ENCODE data around the gene FAM200A. TPM values are rescaled to one million over a fixed set of nuclear protein-coding genes. Genes with fewer than 3 reads are reported as not detected.
"Not testable (repeated sequence)": the region's sequence is repeated elsewhere in the genome, so short reads cannot be mapped to it uniquely, and the experiment has no call there.

FAM200A gene
- total and polyA plus RNA-seq, 2 experiments from 2014 or later: 7.7 to 7.9 TPM

DNA sequence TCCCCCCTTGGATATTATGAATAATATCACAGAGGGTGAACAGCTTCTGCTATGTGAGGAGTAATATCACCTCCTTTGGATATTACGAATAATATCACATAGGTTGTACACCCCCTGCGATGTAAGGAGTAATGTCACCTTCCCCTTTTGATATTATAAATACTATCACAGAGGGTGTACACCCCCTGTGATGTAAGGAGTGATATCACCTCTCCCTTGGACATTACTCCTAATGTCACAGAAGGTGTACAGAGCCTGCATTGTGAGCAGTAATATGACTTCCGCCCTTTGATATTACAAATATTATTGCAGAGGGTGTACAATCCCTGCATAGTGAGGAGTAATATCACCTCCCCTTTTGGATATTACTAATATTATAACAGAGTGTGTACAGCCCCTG lies 37.0 kb upstream of the FAM200A start:
- H3F3A ChIP-seq (replicated peaks; ENCODE audit: low read depth): no peaks in the 10 kb centered on the region
- no peaks in the 10 kb centered on the region for H3K27me3 ChIP-seq (ENCODE audit: insufficient read depth)
- Mint-ChIP-seq H3K4me3 (no peak overlapping the region), H3K27me3 (ENCODE audit: insufficient read depth, low read depth, poor library complexity) (no peaks in the 10 kb centered on the region), H3K4me1 (no peaks in the 10 kb centered on the region), H3K27ac (no peak overlapping the region), H3K9me3 (no peaks in the 10 kb centered on the region), H3K36me3 (ENCODE audit: low read depth) (no peaks in the 10 kb centered on the region)
- H3K9me2 ChIP-seq (ENCODE audit: insufficient read depth): no peaks in the 10 kb centered on the region
- TF ChIP-seq NANOG (IDR thresholded peaks at IDR 0.05; ENCODE audit: borderline replicate concordance) (no peak), EZH2 (IDR thresholded peaks at IDR 0.05; ENCODE audit: low read depth, unreplicated experiment) (no peak), EZH2phosphoT487 (IDR thresholded peaks at IDR 0.05; ENCODE audit: unreplicated experiment) (no peak), JUNB (IDR thresholded peaks at IDR 0.05; ENCODE audit: unreplicated experiment) (no peak), STAT1 (IDR thresholded peaks at IDR 0.05; ENCODE audit: unreplicated experiment) (no peak), CTCF (conservative IDR thresholded peaks at IDR 0.05; ENCODE audit: low read depth in 2 of 2) (no peak), ZNF114 (CRISPR knock-in tag; IDR thresholded peaks at IDR 0.05) (no peak), CREB1 (CRISPR knock-in tag; IDR thresholded peaks at IDR 0.05; ENCODE audit: low read depth) (no peak), REST (IDR thresholded peaks at IDR 0.05; ENCODE audit: unreplicated experiment) (no peak)
- H3K27ac ChIP-seq (ENCODE audit: low read depth): no peak overlapping the region
- H3K4me1 ChIP-seq (ENCODE audit: insufficient read depth): no peaks in the 10 kb centered on the region
- H2AFZ ChIP-seq: no peak overlapping the region
- H4K20me1 ChIP-seq (replicated peaks; ENCODE audit: insufficient read depth): no peaks in the 10 kb centered on the region
- no peak for DNase-seq (ENCODE audit: low spot score)
- no peaks in the 10 kb centered on the region for H3K36me3 ChIP-seq (ENCODE audit: insufficient read depth)
- ATAC-seq: no peak
- no peak overlapping the region for H3K4me2 ChIP-seq
- H3K79me2 ChIP-seq (replicated peaks; ENCODE audit: insufficient read depth): no peaks in the 10 kb centered on the region
- H3K4me3 ChIP-seq: no peak overlapping the region

DNA sequence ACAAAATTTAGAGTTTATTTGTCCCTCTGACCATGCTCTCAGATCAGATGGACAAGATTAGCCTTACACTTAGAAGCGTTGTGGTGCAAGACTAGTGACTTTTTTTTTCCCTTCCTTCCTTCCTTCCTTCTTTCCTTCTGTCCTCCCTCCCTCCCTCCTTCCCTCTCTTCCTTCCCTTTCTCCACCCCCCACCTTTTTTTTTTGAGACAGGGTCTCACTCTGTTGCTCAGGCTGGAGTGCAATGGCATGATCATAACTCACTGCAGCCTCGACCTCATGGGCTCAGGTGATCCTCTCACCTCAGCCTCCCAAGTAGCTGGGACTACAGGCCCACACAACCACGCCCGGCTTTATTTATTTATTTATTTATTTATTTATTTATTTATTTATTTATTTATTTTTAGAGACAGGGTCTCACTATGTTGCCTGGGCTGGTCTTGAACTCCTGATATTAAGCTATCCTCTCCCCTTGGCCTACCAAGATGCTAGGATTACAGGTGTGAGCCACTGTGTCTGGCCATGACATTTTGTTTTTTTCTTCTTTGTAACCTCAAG lies 28.9 kb upstream of the FAM200A start:
- Mint-ChIP-seq H3K4me1 (peaks cover 12% of the 10 kb centered on the region), H3K4me3 (peak overlapping the region; percentile 87), H3K27ac (peak overlapping the region; percentile 77; the same call in 1 of the 2 replicates)
- H3K36me3 ChIP-seq (ENCODE audit: insufficient read depth); H3K36me3 Mint-ChIP-seq (ENCODE audit: low read depth); H4K20me1 ChIP-seq (replicated peaks; ENCODE audit: insufficient read depth); ATAC-seq; H3K9me3 Mint-ChIP-seq; H3K9me2 ChIP-seq (ENCODE audit: insufficient read depth); H3K27me3 ChIP-seq (ENCODE audit: insufficient read depth); H3K79me2 ChIP-seq (replicated peaks; ENCODE audit: insufficient read depth); DNase-seq (ENCODE audit: low spot score); H3K27me3 Mint-ChIP-seq (ENCODE audit: insufficient read depth, low read depth, poor library complexity): not testable (repeated sequence)
- Histone ChIP-seq H3K4me1 (ENCODE audit: insufficient read depth) (peaks cover 15% of the 10 kb centered on the region), H3F3A (replicated peaks; ENCODE audit: low read depth) (0 out of 2 replicates have a peak, but pooled peaks cover 17% of the 10 kb centered on the region), H3K4me2 (peak overlapping the region; percentile 94), H3K27ac (ENCODE audit: low read depth) (peak overlapping the region; percentile 94), H3K4me3 (peak overlapping the region; percentile 74), H2AFZ (peak overlapping the region; percentile 100)

Measured in GM23338 (cell line).